Ascending aorta (tissue), 2 donors: ENCODE data around the gene CMIP. TPM values are rescaled to one million over a fixed set of nuclear protein-coding genes. Genes with fewer than 3 reads are reported as not detected.

Experiments
- DNase-seq, 2 donors: peaks; one replicate each; pipeline ENCODE4 v3.0.0-alpha.2; 2019; ENCODE audit warnings: low spot score in 2 of 2
- H3K27ac ChIP-seq, 2 donors: fragments of 200-600 bp; sonication (generic); one replicate each; pipeline ENCODE4 v1.5.1; 2016 to 2017; ENCODE audit warnings: mild to moderate bottlenecking in 1 of 2
- H3K27me3 ChIP-seq: fragments of 200-600 bp; sonication (generic); one replicate; pipeline ENCODE4 v1.5.1; 2017
- H3K36me3 ChIP-seq, 2 donors: fragments of 200-600 bp; sonication (generic); one replicate each; pipeline ENCODE4 v1.5.1; 2016
- H3K4me1 ChIP-seq, 2 donors: fragments of 200-600 bp; sonication (generic); one replicate each; pipeline ENCODE4 v1.5.1; 2016 to 2017; ENCODE audit warnings: mild to moderate bottlenecking in 1 of 2
- H3K4me3 ChIP-seq, 2 donors: fragments of 200-600 bp; sonication (generic); one replicate each; pipeline ENCODE4 v1.5.1; 2016 to 2017; ENCODE audit warnings: mild to moderate bottlenecking in 1 of 2
- H3K9me3 ChIP-seq, 2 donors: fragments of 200-600 bp; sonication (generic); one replicate each; pipeline ENCODE4 v1.5.1; 2016
- CTCF ChIP-seq, 3 experiments: fragments of 200-600 bp in 2 of 3; fragments of 450-650 bp in 1 of 3; sonication (generic) in 2 of 3; IDR thresholded peaks; one replicate each; pipeline ENCODE4 v1.5.1; 2016 to 2019; ENCODE audit warnings: antibody characterized with exemption in 3 of 3, mild to moderate bottlenecking in 1 of 3, moderate library complexity in 1 of 3
- intact Hi-C: fragments of 100-400 bp; cut with DNase I; formaldehyde crosslinking; loops from one replicate; pipeline ENCODE4 v1.15.1; 2023
- total RNA-seq: library from RNA; depleted of rRNA; stranded (reverse); fragments of >200 nt; gene quantifications from one replicate; pipeline ENCODE4 v1.1.0, GENCODE V29; 2016

The CMIP gene
- total RNA-seq, 1 donor from 2014 or later, result 110 TPM

- no peak overlapping the region for H3K27ac ChIP-seq
These were observed 50.3 kb downstream of the CMIP start for GRCh38 chr16:81494888-81495287.

GRCh38 chr16:81495321-81496234, 51.0 kb downstream of the CMIP start:
- no peaks in the 10 kb centered on the region for H3K9me3 ChIP-seq
- H3K27ac ChIP-seq, result no peak overlapping the region
- H3K4me3 ChIP-seq, result no peak overlapping the region
- no peaks in the 10 kb centered on the region for H3K4me1 ChIP-seq
- no peaks in the 10 kb centered on the region for H3K36me3 ChIP-seq
- no peak for DNase-seq
- intact Hi-C loops, result no loop called here
- TF ChIP-seq CTCF (IDR thresholded peaks at IDR 0.05), result no peak
- H3K27me3 ChIP-seq, result no peaks in the 10 kb centered on the region

More at GRCh38 chr16:81494888-81495287, 50.3 kb downstream of the CMIP start:
- no peak for DNase-seq
- Histone ChIP-seq H3K9me3 (no peaks in the 10 kb centered on the region), H3K27me3 (no peaks in the 10 kb centered on the region), H3K4me1 (no peaks in the 10 kb centered on the region), H3K4me3 (no peak overlapping the region), H3K36me3 (no peaks in the 10 kb centered on the region)
- no peak for TF ChIP-seq CTCF (IDR thresholded peaks at IDR 0.05)
- intact Hi-C loops, result no loop called here

- Histone ChIP-seq H3K4me3 (no peak overlapping the region), H3K4me1 (no peaks in the 10 kb centered on the region), H3K36me3 (no peaks in the 10 kb centered on the region), H3K27me3 (no peaks in the 10 kb centered on the region), H3K27ac (no peak overlapping the region), H3K9me3 (no peaks in the 10 kb centered on the region)
- no peak for DNase-seq
- intact Hi-C loops, result no loop called here
- TF ChIP-seq CTCF (IDR thresholded peaks at IDR 0.05), result no peak
These were observed 51.7 kb downstream of the CMIP start for GRCh38 chr16:81496321-81496720.

- H3K9me3 ChIP-seq, result no peaks in the 10 kb centered on the region
- no peaks in the 10 kb centered on the region for H3K27me3 ChIP-seq
- no peak for TF ChIP-seq CTCF (IDR thresholded peaks at IDR 0.05)
- no peak overlapping the region for H3K27ac ChIP-seq
- DNase-seq, result no peak
- intact Hi-C loops, result no loop called here
- H3K4me3 ChIP-seq, result no peak overlapping the region
- H3K36me3 ChIP-seq, result no peaks in the 10 kb centered on the region
- no peaks in the 10 kb centered on the region for H3K4me1 ChIP-seq
These were observed 52.1 kb downstream of the CMIP start for GRCh38 chr16:81496742-81497141.

- intact Hi-C loops, result no loop called here
- Histone ChIP-seq H3K9me3 (no peaks in the 10 kb centered on the region), H3K36me3 (no peaks in the 10 kb centered on the region), H3K4me3 (no peak overlapping the region), H3K27ac (no peak overlapping the region), H3K4me1 (no peaks in the 10 kb centered on the region), H3K27me3 (no peaks in the 10 kb centered on the region)
- peak in 1 of 3 experiments; percentile 15 for TF ChIP-seq CTCF (IDR thresholded peaks at IDR 0.05)
- no peak for DNase-seq
These were observed 53.1 kb downstream of the CMIP start for GRCh38 chr16:81497690-81498089.
